AG09309 (cell line): ENCODE measurements around the gene AFF3.

Experiments used
- DNase-seq: peaks from one replicate; pipeline ENCODE4 v3.0.0-alpha.2; 2010; ENCODE audit warnings: low read depth
- H3K4me3 ChIP-seq: 2 replicates; pipeline ENCODE4 v1.5.1; 2011; ENCODE audit warnings: mild to moderate bottlenecking, low read depth, low read length, moderate library complexity; ENCODE audit not compliant: control insufficient read depth
- TF ChIP-seq, protein P1 (sequence below): IDR thresholded peaks from 2 replicates; pipeline ENCODE4 v1.5.1; 2011; ENCODE audit warnings: mild to moderate bottlenecking, low read depth, low read length, inconsistent platforms; ENCODE audit not compliant: insufficient read depth, control insufficient read depth; ENCODE audit errors: missing control alignments

Gene AFF3

DNA sequence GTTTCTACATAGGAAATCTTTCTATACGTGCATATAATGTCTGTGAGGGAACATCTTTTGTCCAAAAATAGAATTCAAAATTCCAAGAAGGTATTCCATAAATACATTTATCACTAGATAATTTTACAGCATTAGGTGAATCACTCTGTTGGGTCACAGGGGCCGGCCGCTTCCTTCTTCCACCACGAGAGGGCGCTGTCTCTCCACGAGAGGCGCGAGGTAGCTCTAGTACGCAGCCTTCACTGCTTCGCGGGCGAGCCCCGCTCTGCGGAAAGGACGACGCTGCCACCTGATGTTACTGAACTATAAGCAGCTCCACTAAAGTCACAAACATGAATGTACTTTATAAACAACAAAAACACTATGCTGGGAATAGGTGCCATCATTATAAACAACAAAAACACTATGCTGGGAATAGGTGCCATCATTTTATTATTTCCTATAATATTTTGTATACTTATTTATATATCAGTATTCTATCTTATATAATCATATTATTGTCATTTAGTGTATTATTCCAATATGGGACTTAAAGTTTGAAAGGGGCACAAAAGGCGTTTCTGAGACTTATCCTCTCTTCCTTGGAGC is 583.2 kb downstream of the AFF3 start:
- DNase-seq = peak; percentile 23
- TF ChIP-seq, protein P1, sequence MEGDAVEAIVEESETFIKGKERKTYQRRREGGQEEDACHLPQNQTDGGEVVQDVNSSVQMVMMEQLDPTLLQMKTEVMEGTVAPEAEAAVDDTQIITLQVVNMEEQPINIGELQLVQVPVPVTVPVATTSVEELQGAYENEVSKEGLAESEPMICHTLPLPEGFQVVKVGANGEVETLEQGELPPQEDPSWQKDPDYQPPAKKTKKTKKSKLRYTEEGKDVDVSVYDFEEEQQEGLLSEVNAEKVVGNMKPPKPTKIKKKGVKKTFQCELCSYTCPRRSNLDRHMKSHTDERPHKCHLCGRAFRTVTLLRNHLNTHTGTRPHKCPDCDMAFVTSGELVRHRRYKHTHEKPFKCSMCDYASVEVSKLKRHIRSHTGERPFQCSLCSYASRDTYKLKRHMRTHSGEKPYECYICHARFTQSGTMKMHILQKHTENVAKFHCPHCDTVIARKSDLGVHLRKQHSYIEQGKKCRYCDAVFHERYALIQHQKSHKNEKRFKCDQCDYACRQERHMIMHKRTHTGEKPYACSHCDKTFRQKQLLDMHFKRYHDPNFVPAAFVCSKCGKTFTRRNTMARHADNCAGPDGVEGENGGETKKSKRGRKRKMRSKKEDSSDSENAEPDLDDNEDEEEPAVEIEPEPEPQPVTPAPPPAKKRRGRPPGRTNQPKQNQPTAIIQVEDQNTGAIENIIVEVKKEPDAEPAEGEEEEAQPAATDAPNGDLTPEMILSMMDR = peak; percentile 98
- H3K4me3 ChIP-seq = no peak overlapping the region

- H3K4me3 ChIP-seq = no peak overlapping the region
- DNase-seq = no peak
- TF ChIP-seq, protein P1 = no peak
Measured at GRCh38 chr2:99555404-99555803, 587.0 kb downstream of the AFF3 start.

- TF ChIP-seq, protein P1 = no peak
- no peak for DNase-seq
- no peak overlapping the region for H3K4me3 ChIP-seq
Measured at GRCh38 chr2:99554871-99555270, 587.5 kb downstream of the AFF3 start.

- TF ChIP-seq, protein P1 = no peak
- no peak overlapping the region for H3K4me3 ChIP-seq
- DNase-seq = no peak
Measured at GRCh38 chr2:99554238-99554637, 588.2 kb downstream of the AFF3 start.

DNA sequence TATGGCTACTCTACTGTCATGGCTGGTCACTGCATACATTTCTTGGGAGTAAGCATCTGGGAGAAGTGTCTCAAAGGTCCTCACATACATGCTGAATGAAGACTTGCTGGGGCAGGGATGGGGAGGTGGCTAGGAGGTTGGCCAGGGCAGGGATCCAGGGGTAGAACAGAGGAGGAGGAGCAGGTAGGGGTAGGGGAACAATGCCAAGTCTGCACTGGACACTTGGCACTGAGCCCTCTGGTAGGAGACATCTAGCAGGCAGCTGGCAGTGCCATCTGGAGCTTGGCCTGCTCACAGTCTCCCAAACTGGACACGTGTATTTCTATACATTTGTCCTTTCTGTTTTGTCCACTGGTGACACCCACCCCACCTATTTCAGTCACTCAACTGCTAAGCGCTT is 589.9 kb downstream of the AFF3 start:
- no peak overlapping the region for H3K4me3 ChIP-seq
- TF ChIP-seq, protein P1 = no peak
- no peak for DNase-seq

DNA sequence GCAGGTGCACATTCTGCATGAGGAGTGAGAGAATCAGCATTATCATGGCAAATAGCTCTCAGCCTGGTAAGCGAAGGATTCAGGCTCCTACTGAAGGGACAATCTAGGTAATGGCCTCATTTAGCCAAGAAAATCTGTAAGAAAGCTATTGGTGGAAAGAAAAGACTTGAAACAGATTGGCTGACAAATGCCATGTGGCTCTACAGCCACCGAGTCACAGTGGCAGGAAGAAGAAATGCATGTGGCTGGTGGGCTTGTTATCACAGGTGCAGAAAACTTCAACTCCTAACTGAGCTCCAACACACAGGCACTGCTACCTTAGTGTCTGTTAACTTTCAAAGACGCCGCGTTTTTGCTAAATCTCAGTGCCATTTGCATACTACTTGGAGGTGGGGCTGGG is 592.0 kb downstream of the AFF3 start:
- TF ChIP-seq, protein P1 = no peak
- no peak for DNase-seq
- H3K4me3 ChIP-seq = no peak overlapping the region

GRCh38 chr2:99545604-99546003 is 596.8 kb downstream of the AFF3 start:
- no peak for DNase-seq
- TF ChIP-seq, protein P1 = no peak

More at GRCh38 chr2:99545604-99546003, 596.8 kb downstream of the AFF3 start:
- H3K4me3 ChIP-seq = no peak overlapping the region
